Activated CD8-positive, alpha-beta memory T cell treated with anti-CD3 and anti-CD28 coated beads for 24 hours (primary cell): ENCODE measurements around the gene SNX33.
"Not testable (repeated sequence)": the region's sequence is repeated elsewhere in the genome, so short reads cannot be mapped to it uniquely, and the experiment has no call there.

ENCODE experiments used
- DNase-seq: peaks from one replicate; pipeline ENCODE4 v3.0.0-alpha.2; 2020

The SNX33 gene, protein sequence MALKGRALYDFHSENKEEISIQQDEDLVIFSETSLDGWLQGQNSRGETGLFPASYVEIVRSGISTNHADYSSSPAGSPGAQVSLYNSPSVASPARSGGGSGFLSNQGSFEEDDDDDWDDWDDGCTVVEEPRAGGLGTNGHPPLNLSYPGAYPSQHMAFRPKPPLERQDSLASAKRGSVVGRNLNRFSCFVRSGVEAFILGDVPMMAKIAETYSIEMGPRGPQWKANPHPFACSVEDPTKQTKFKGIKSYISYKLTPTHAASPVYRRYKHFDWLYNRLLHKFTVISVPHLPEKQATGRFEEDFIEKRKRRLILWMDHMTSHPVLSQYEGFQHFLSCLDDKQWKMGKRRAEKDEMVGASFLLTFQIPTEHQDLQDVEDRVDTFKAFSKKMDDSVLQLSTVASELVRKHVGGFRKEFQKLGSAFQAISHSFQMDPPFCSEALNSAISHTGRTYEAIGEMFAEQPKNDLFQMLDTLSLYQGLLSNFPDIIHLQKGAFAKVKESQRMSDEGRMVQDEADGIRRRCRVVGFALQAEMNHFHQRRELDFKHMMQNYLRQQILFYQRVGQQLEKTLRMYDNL

DNA sequence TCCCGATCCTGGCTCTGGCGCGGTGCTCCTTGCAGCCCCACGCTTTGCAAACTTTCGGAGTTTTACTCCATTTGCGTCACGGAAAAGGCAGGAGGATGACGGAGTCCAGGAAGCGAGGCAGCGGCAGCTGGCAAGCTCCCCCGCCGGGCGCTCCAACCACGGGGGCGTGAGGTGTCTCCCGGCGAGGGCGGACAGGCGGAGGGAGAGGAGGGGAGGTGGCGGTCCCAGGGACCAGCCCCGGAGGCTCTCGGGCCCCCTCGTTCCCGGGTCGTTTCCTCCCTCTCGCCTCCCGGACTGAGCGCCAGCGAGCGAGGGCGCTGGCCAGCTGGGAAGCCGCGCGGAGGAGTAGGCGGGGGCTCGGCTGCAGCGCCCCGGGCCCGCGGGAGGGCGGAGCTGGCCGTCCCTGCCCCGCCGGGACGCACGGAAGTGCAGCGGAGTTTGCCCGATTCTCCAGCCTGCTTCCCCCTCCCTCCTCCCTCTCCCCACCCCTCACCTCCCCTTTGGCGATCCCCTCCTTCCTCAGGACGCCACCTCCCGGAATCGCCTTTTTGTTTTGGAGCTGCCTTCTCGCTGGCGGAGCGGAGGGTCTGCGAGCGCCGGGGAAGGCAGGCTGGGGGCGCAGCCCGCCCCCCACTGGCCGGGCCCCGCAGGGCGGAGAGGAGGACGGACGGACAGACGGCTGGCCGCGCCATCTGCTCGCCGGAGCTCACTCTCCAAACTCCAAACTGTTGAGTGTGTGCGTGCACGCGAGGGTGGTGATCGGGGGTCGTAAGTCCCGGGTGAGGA lies at the start of gene SNX33:
Gene SNX33 (plus strand): TSS at position 543 of the 786 bp plus-strand sequence. CDS start 1,191 bp downstream, outside the sequence.
- DNase-seq = peak; percentile 81

DNA sequence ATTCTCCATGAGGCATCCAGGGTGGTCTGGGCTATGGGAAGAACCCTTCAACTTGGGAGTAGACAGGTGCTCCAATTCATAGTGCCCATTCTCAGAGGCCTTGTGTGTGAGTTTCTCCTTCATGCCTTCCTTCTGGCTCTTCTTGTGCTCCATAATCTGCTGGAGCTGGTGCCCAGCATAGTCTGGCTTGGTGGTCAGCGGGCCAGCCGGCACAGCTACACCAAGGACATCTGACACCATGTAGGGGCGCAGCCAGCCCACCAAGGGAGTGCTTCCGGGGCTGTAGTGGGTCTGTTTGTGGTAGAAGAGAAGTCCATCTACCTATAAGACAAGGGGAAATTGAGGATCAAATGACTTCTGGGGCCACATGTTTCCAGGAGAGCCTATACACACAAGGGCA lies 49.4 kb upstream of the SNX33 start:
- DNase-seq = no peak

DNA sequence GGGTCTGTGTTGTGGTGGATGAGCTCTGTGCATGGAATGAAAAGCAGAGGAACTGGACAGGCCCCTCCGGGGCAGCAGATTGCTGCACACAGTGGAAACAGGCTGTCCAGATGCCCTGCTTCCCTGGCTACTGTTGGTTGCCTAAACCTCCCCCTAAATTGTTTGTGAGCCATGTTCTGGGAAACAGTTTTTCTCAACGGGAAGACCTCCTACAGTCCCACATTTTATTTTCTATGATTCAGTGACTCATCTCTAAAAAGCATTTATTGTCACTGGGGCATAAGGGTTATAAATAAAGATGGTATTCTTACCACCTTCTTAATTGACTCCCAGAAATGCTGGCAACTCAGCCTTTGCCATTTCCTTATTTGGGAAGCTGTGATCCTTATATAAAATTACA lies 48.3 kb upstream of the SNX33 start:
- no peak for DNase-seq

DNA sequence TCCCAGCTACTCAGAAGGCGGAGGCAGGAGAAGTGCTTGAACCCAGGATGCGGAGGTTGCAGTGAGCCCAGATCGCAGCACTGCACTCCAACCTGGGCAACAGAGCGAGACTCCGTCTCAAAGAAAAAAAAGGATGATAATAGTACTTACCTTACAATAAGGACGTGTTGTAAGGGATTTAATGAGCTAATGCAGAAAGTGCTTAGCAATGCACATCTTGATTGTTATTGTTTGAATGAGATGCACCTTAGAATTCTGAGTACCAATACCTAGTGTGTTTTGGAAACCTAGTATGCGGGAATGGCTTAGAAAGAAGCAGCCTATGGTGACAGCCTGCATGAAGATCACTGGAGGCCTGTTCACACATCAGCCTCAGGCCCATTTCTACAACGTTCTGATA lies 41.7 kb upstream of the SNX33 start:
- no peak for DNase-seq

DNA sequence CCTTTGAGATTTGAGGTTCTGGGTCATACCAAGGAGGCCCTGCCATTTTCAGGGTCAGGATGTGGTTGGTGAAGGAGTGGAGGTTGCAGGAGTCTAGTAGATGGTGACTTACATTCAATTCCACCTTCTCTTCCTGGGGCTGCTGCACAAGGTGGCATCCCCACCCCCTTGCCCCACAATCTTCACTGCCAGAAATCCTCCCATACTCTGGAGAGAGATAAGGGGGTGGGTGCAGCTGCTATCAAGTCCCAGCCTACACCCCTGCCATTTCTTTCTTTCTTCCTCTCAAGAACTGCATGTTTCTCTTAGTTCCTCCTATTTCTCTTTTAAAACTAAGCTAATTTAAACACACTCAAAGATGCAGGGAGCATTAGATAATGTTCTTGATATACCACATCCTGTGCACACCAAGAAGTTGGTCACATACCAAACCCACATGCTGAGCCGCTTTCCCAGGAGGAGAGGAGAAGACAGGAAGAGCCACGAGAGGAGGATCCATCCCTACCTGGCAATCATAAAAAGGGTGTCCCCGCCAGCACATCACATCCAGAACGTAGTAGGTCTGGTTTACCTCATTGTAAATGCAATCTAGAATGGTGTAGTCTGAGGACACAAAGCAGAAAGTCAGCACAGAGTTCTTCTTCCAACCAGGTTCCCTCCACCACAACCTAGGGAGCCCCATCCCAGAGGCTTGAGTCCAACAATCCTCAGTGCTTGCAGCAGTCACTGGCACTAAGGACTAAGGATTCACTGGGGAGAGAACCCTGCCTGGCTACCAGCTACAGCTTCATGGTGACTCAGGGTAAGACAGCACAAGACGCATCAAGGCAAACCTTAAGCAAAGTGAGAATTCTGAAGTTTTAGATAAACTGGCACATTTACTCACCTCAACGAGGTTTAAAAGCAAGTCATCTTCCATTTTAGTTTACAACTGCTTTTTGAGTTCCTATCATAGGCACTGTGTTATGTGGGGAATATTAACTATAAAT lies 40.7 kb upstream of the SNX33 start:
- no peak for DNase-seq

DNA sequence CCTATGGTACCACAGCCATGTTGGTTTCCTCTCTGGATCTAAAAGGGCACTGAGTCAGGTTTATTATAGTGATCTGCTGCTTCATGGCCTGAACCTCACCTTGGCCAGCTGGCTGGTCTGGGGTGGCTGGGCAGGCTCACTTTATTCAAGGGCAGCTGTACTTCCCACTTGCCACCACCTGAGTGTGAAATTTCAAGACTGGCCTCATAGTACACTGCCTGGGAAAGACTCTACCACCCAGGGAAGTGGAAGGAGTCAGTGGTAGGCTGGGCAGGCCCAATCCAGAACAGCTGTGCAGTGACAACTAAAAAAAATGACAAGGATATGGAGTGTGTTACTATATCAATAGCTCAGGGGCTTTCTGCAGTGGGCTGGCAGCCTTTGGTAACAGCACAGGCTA lies 30.9 kb upstream of the SNX33 start:
- DNase-seq = no peak

DNA sequence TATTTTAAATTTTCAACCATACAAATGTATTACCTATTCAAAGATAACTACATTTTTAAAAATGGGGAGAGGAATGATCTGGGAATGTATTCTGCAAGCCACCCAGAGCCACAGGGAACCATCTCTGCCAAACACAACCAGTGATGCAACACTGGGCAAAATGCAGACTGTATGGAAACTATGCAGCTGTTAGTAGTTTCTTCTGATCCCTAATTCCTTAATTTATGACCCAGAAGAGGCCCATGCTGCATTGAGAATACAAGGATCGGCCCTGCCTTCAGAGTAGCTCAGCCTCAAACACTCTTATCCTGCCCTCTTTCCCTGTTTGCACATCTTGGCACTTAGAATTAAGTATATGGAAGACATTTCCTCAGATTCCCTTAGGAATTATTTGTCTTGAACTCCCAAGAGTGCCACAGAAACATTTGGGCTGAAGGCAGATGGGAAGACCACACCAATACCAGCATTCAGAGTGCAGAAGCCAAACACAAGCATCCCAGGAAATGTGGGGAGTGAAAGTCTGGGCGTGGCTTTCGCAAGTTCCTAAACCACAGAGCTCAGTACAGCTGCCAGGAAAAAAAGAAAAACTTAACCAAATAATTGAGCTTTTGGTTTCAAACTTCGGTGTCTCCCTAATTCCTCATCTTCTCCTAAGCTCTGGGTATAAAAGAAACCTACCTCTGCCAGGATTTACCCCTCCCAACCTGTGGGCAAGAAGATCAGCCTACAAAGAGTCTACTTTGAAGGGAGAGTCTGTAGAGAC lies 27.5 kb upstream of the SNX33 start:
- no peak for DNase-seq

DNA sequence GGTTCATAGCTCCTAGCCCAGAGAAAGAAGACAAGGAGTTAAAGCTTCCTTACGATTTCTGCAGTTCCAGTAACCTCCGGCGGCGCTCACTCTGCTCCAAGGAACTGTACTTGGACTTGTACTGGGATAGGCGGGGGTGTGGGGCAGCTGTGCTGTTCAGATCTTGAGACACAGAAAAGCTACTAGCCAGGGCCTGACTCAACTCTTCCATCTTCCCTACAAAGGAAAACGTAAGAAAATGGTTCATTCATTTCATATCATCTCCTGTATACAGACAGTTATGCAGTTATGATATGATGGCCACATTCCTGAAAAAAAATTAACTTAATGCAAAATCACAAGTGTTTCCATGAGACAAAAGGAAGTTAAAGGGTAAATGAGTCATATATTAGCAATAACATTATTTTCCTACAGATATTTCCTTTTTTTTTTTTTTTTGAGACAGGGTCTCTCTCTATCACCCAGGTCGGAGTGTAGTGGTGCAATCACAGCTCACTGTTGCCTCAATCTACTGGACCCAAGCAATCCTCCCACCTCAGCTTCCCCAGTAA lies 26.8 kb upstream of the SNX33 start:
- DNase-seq = no peak

DNA sequence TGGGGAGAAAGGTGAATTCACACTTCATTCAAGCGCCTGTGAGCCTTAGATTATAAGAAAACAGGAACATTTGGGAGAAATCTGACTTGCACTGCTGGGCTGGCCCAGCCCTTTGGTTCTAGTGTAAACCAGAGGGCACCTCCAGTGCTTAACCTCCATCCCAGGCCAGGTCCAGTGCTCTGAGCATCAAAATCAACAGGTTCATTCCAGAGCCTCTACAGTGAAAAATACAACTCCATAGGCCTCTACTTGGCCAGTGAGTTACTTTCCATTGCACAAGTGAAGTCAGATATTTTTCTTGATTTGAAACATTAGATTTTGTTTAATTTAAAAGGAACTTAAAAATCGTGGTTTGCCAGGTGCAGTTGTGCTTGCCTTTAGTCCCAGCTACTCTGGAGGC lies 25.2 kb upstream of the SNX33 start:
- DNase-seq = no peak

DNA sequence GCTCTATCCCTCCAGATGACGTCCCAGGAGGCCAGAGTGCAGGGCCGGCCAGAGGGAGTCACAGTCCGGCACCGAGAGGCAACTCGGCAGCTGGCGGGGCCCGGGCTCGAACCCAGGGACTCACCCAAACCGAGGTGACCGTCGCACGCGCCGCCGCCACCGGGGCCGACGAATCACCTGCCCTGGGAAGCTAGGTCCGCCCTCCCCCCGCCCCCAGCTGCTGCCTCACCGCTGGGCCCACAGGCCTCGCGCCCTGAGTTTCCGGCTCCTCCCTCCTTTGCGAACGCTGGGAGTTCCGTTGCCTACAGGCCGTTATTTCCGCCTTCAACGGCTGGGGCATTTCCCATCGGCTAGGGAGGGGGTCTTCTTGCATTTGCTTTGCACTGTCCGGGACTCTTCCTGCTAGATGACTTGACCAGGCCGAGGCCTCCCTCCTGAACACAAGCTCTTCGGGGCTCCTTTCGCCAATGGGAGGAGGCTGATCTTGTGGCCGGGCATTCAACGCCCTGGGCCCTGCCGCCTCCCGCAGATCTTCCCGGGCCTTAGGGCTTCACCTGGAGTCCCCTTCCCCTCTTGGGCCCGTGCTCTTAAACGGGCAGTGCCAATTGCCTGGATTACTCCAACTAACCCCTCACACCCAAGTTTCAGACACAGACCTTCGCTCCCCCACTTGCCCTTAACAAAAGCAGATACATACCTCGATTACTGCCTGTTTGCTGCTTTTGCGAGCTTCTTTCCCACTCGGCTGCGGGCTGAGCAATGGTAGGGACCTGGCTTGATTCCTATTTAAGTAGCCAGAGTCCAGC lies 22.0 kb upstream of the SNX33 start, which contains the start of gene SNUPN:
Gene SNUPN (minus strand): TSS at position 184 of the 806 bp plus-strand sequence. CDS start 4,674 bp downstream, outside the sequence.
- peak; percentile 96 for DNase-seq

DNA sequence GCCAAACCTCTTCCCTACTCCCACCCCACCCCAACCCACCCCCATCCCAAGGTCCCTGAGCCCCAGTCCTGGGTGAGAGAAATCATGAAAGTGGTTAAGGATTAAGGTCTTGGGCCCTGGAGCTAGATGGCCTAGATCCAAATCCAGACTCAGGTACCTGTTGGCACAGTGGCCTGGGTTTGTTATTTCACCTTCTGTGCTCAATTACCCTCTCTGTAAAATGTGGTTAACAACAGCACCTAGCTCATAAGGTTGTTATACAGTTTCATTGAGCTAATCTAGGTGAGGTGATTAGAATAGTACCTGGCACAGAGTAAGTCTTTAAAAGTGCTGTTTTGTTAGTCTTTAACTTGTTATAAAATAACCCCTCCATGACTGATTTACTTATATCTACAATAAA lies 15.8 kb upstream of the SNX33 start:
- no peak for DNase-seq

DNA sequence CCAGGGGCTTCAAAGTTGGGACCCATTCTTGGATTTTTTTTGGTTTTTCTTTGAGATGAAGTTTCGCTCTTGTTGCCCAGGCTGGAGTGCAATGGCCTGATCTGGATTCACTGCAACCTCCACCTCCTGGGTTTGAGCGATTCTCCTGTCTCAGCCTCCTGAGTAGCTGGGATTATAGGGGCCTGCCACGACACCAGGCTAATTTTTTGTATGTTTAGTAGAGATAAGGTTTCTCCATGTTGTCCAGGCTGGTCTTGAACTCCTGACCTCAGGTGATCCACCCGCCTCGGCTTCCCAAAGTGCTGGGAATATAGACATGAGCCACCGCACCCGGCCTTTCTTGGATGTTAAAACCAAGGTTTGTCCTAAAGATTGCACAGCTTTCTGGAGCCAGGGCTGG lies 13.8 kb upstream of the SNX33 start:
- DNase-seq = not testable (repeated sequence)

DNA sequence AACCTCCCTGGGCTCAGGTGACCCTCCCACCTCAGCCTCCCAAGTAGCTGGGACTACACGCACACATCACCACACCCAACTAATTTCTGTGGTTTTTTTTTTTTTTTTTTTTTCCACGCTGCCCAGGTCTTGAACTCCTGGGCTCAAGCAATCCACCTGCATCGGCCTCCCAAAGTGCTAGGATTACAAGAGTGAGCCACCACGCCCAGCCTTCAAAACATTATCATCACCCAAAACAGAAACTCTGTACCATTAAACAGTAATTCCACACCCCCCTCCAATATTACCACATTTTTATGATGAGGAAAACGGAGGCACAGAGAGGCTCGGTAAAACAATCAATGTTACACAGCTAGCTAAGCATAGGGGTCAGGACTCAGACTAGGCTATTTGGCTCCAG lies 11.7 kb upstream of the SNX33 start:
- DNase-seq = no peak

DNA sequence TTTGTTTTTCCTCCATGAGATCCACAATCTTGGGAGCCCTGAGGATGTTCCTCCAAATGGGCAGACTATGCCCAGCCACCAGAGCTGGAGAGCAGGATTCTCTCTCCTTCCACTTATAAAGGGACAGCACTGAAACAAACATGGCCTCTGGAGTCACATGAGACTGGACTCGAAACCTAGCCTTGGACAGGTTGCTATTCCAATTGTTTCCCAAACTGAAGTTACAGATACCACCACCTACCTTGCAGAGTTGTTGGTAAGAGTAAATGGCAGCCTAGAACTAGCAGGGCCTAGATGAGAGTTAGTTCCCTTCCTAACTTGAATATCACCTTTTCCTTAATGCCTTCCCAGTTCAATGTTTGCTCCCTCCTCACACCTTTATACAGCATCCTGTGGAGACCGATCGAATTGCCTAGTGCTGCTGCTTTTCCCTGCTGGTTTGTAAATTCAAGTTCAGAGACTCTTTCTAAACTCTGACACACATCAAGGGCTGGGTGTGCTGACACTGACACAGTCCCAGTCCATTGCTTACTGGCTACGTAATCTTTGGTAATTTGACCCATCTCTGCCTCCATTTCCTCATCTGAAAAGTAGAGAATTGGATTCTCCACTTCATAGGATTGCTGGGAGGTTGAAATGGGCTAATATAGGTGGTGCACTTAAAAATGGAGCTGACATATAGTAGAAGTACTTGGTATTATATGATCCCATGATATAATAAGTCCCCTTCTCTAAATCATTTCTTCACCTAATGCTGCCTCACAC lies 10.3 kb upstream of the SNX33 start:
- DNase-seq = no peak

DNA sequence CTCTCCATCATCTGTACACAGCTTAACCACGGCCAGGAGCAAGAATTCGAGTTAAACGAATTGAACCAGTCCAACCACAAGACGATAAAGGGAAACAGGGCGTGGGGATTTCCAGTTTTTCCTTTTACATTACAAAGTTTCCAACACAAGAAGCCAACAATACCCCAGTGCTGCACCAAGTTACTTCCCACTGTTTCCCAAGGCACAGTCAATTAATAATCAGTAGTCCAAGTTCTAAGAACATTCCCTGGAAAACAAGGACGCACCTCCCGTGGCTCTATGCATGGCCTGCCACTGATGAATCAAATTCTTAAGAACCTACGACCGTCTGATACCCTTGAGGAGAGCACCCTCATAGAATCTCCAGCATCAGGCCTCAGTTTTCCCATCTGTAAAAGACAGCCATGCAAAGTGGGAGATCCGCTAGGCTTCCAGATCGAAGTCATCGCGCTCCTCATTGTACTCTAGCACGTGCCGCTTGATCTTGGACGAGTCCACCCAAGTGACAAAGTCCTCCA lies 8.5 kb upstream of the SNX33 start:
- no peak for DNase-seq

DNA sequence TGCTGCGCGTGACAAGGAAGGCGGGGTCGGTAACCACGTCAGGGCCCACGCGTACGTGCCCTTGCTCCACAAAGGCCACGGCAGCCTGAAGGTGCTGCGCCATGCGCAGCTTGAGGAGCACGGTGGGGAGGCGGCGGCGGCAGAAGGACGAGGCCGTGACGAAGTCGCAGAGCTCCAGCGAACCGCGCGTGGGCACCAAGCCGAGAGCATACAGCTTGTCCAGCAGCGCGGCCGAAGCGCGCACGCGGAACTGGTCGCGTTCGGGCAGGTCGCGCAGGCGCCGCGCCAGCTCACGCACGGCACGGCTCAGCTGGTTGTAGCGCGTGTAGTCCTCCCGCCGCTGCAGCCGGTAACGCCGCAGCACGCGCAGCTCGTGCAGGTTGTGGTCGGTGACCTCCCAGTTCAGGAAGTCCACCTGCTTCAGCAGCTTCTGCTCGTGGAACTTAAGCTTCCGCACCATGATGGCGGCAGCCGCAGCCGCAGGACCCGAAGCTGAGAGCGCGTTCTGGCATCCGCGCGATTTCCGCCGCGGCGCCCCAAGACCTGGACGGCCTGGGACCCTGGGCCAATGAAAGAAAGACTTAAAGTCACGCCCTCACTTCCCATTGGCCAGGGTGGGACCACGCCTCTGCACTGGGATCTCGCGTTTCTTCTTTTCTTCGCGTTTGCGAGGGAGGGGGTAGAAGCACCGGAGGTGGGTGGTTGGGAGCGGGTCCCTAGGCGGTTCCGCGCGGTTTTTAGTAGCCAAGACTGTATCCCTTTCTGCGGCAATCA lies 7.8 kb upstream of the SNX33 start, which contains the start of gene IMP3:
Gene IMP3 (minus strand): TSS at position 516 of the 774 bp plus-strand sequence. CDS start 56 bp downstream, at position 460.
- peak; percentile 94 for DNase-seq

DNA sequence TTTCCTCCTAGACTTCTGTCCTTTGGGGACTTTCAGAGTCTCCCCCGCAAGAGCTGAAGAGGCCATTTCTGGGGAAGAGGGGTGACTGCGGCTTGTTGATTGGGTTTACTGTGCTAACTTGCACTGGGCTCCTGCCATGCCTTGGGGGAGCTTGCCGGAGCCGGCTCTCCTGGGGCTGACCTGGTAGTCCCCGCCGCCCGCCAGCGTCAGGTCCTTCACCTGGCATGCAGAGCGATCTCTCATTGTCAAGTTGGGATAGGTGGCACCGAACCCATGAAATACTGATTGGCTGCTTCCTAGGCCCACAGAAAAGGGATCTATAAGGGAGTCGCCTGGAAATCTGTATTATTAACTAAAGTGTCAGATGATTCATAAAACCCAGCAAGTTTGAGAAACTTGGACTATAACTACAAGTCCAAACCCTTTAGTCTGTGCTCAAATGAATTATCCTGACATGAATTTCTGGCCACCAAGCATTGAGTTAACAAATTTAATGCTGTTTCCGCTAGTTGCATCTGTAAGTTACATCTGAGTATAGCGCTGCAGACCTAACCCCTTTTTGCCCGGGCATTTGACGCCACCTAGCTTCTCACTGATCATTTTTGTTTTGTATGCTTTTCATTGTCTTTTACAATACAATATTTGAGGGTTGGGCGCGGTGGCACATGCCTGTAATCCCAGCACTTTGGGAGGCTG lies 7.1 kb upstream of the SNX33 start:
- peak; percentile 71 for DNase-seq

DNA sequence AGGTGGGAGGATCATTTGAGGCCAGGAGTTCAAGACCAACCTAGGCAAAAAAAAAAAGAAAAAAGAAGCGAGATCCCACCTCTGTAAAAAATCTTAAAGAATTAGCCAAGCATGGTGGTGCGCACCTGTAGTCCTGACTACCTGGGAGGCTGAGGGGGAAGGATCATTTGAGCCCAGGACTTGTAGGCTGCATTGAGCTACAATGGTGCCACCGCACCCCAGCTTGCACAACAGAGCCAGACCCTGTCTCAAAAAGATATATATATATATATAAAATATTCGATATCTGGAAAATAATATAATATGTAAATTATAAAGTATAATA lies 6.6 kb upstream of the SNX33 start:
- DNase-seq = no peak
